Measurements from ENCODE around the gene DHDDS. TPM values are rescaled to one million over a fixed set of nuclear protein-coding genes. Genes with fewer than 3 reads are reported as not detected.
A peak's percentile ranks its signal among the peaks of the same experiment; 100 is the strongest.

Gene DHDDS
- total RNA-seq, 1 experiment from 2014 or later: 56.7 TPM

GRCh38 chr1:26417111-26417759, 14.9 kb upstream of the DHDDS start:
- 0 out of 2 replicates have a peak, but pooled peaks cover 4% of the 10 kb centered on the region for H3K27me3 ChIP-seq (ENCODE audit: control insufficient read depth, insufficient read depth, low read length)
- H3K27ac ChIP-seq (ENCODE audit: low read length): no peak overlapping the region
- in situ Hi-C loops (cut with HindIII; ENCODE audit: low pct_unique_long_range_greater_than_20kb, low sequenced_read_pairs) (no loop called here), intact Hi-C loops (cut with micrococcal nuclease; ENCODE audit: unreplicated experiment) (no loop called here)
- no peaks in the 10 kb centered on the region for H3K9me3 ChIP-seq (ENCODE audit: control insufficient read depth, insufficient read depth, low read depth, low read length)
- no TSS peak for BruUV-seq (replicated peaks)
- H3K4me1 ChIP-seq (ENCODE audit: control insufficient read depth, insufficient read depth, low read length): no peaks in the 10 kb centered on the region; the same call in 1 of the 2 replicates
- no peak overlapping the region for H3K4me3 ChIP-seq (ENCODE audit: low read depth in 2 of 2, low read length in 2 of 2)
- ATAC-seq (peak; percentile 97), DNase-seq (ENCODE audit: low read depth, low spot score) (peak; percentile 70)
- ChIA-PET POLR2A (interaction anchor here (0.6 kb wide), 1 partner anchor 11 kb away, joined by 3 read pairs; no protein-coding TSS in a partner anchor), CTCF (interaction anchor here (0.6 to 2.7 kb wide), 19 partner anchors 12 to 148 kb away, joined by 3 to 17 read pairs (median 3); partner anchors contain the start of gene DHDDS)
- TF ChIP-seq CTCF (IDR thresholded peaks at IDR 0.05) (peak; percentile 96), SIN3A (IDR thresholded peaks at IDR 0.05; ENCODE audit: borderline replicate concordance, insufficient read depth, low read depth, low read length) (no peak), POLR2AphosphoS5 (IDR thresholded peaks at IDR 0.05; ENCODE audit: low read depth, low read length) (no peak)
- TF ChIP-seq, protein P1, sequence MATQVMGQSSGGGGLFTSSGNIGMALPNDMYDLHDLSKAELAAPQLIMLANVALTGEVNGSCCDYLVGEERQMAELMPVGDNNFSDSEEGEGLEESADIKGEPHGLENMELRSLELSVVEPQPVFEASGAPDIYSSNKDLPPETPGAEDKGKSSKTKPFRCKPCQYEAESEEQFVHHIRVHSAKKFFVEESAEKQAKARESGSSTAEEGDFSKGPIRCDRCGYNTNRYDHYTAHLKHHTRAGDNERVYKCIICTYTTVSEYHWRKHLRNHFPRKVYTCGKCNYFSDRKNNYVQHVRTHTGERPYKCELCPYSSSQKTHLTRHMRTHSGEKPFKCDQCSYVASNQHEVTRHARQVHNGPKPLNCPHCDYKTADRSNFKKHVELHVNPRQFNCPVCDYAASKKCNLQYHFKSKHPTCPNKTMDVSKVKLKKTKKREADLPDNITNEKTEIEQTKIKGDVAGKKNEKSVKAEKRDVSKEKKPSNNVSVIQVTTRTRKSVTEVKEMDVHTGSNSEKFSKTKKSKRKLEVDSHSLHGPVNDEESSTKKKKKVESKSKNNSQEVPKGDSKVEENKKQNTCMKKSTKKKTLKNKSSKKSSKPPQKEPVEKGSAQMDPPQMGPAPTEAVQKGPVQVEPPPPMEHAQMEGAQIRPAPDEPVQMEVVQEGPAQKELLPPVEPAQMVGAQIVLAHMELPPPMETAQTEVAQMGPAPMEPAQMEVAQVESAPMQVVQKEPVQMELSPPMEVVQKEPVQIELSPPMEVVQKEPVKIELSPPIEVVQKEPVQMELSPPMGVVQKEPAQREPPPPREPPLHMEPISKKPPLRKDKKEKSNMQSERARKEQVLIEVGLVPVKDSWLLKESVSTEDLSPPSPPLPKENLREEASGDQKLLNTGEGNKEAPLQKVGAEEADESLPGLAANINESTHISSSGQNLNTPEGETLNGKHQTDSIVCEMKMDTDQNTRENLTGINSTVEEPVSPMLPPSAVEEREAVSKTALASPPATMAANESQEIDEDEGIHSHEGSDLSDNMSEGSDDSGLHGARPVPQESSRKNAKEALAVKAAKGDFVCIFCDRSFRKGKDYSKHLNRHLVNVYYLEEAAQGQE (IDR thresholded peaks at IDR 0.05; ENCODE audit: insufficient read depth in 1 of 2, low read depth in 2 of 2, low read length in 1 of 2): peak in 1 of 2 experiments; percentile 68; a peak in 1 of 4 replicates
- no peaks in the 10 kb centered on the region for H3K36me3 ChIP-seq (ENCODE audit: control insufficient read depth, insufficient read depth, low read length)

- Histone ChIP-seq H3K27me3 (ENCODE audit: control insufficient read depth, insufficient read depth, low read length) (0 out of 2 replicates have a peak, but pooled peaks cover 4% of the 10 kb centered on the region), H3K4me3 (ENCODE audit: low read depth in 2 of 2, low read length in 2 of 2) (no peak overlapping the region), H3K4me1 (ENCODE audit: control insufficient read depth, insufficient read depth, low read length) (no peaks in the 10 kb centered on the region; the same call in 1 of the 2 replicates), H3K27ac (ENCODE audit: low read length) (no peak overlapping the region), H3K36me3 (ENCODE audit: control insufficient read depth, insufficient read depth, low read length) (no peaks in the 10 kb centered on the region), H3K9me3 (ENCODE audit: control insufficient read depth, insufficient read depth, low read depth, low read length) (no peaks in the 10 kb centered on the region)
- BruUV-seq (replicated peaks): no TSS peak
- DNase-seq (ENCODE audit: low read depth, low spot score) (no peak), ATAC-seq (0 out of 2 replicates have a peak, but pooled peaks have one; percentile 11)
- TF ChIP-seq TCF7L2 (IDR thresholded peaks at IDR 0.05; ENCODE audit: low read depth, low read length) (no peak), CTCF (IDR thresholded peaks at IDR 0.05) (no peak), SIN3A (IDR thresholded peaks at IDR 0.05; ENCODE audit: borderline replicate concordance, insufficient read depth, low read depth, low read length) (no peak), POLR2AphosphoS5 (IDR thresholded peaks at IDR 0.05; ENCODE audit: low read depth, low read length) (no peak)
- TF ChIP-seq, protein P1 (IDR thresholded peaks at IDR 0.05; ENCODE audit: insufficient read depth in 1 of 2, low read depth in 2 of 2, low read length in 1 of 2): no peak
- ChIA-PET POLR2A (no interaction called here), CTCF (no interaction called here)
- intact Hi-C loops (cut with micrococcal nuclease; ENCODE audit: unreplicated experiment) (no loop called here), in situ Hi-C loops (cut with HindIII; ENCODE audit: low pct_unique_long_range_greater_than_20kb, low sequenced_read_pairs) (no loop called here)
Measured at GRCh38 chr1:26418865-26419349, 13.2 kb upstream of the DHDDS start.
